HG02981 (cell line): Measurements from ENCODE around the gene AFF1.
A peak's percentile ranks its signal among the peaks of the same experiment; 100 is the strongest.

Experiments
- ATAC-seq: cut with Tn5 transposase; IDR thresholded peaks from one replicate; pipeline ENCODE4 v1.9.1; 2021; ENCODE audit warnings: mild to moderate bottlenecking, moderate library complexity; ENCODE audit not compliant: unreplicated experiment

Gene AFF1

GRCh38 chr4:86947501-86948120 is 12.8 kb downstream of the AFF1 start:
- ATAC-seq = no peak

GRCh38 chr4:86948276-86948675 is 13.5 kb downstream of the AFF1 start:
- ATAC-seq = no peak

DNA sequence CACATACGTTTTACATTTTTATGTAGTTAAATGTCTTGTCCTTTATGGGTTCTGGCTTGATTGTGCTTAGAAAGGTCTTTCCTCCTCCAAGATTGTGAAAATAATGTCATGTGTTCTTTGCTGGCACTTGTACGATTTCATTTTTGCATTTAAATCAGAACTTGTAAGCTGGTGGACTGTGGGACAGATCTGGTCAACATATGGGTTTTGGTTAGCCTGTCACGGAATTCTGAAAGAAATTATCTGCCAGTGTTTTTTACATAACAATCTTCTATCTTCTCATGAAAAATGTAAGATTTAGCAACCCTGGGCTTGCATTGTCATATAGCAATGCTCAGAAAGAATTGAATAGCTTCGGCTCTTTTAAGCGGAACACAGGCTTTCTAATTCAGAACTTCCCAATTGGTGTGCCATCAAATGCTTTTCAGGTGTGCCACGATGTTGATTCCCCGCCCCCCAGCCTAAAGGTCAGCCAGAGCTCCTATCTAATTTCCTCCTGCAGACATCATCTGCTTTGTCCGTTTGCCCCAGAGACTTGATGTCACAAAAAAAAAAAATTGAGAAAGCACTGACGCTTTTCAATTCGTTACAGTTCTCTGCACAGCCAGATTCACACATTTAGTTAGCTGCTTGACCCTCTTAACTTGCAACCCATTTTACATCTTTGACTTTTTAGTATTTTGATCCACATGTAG is 16.2 kb downstream of the AFF1 start:
- no peak for ATAC-seq

DNA sequence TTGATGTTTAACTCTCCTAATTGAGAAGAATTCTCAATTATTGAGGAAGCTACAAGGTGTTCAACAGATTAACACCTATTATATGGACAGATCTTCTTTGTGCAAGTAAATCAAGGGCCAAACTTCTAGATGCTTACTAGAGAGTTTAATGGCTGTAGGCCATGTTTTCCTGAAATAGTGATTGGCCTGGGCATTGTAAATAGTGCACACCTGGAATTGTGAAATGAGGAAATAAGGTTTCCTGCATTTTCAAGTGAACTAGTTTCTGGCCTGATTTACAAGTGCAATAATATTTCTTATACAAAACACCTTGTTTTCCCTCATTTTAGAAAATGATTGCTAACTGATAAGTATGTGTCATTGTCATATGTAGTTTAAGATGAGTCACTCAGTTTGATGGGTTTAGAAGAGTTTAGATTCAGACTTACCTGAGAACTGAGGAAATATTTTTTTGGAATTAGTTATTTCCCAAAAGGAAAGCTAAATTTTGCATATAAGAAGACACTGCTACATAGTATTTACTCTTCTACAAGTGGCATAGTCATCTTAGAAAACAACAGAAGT is 21.2 kb downstream of the AFF1 start:
- no peak for ATAC-seq

DNA sequence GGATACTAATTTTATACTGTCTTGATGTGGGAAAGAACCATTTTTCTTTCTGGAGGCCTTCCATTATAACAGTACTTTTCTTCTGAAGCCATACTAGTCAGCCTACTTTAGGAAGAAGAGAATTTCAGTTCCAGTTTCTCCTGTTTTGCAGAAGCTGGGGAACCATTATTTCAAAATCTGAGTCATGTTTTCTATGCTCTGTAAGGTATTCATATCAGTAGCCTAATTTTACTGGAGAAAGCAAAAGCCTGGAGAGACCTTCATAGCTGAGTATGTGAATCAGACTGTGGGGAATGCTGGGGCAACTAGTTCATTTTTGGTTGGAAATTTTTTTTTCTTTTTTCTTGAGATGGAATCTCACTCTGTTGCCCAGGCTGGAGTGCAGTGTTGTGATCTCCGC is 22.4 kb downstream of the AFF1 start:
- no peak for ATAC-seq

DNA sequence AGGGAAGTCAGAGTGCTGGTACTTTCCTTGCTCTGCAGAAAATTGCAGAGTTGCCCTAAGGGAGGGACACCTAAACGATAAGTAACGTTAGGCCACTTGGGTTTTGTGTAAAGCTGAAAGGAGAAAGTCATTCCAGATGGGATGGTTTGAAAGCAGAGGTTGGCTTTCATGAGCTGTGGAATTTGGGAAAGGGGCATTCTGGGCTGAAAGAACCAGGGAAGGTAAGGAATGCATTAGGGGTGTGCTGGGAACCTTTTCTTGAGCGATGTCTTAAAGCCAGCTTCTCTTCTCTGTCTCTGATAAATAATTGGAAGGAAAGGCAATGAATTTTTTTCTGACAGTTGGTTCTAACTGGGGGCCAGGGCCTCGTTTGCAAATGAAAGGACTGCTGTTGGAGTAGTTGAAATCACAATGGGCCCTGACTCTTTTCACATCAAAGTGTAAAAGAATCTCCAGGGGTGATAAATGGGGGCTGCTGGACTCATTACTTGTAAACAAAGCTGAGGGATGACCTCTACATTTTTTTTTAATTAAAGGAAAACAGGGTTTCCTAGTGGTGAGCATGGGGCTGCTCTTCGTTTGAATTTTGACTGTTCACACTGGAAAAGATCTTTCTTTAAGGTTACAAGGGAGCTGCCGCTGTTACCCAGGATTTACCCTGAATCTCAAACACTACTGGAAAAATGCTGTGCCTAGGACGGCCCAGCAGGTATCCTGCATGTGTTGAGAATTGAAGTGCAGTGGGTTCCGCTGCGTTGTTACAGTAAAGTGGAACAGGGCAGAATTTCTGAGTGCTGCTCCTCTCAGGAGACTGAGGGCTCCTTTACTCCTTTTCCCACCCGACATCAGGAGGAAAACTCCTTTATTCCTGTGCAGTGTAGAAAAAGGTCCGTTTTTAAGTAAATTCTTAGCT is 25.0 kb downstream of the AFF1 start:
- no peak for ATAC-seq

DNA sequence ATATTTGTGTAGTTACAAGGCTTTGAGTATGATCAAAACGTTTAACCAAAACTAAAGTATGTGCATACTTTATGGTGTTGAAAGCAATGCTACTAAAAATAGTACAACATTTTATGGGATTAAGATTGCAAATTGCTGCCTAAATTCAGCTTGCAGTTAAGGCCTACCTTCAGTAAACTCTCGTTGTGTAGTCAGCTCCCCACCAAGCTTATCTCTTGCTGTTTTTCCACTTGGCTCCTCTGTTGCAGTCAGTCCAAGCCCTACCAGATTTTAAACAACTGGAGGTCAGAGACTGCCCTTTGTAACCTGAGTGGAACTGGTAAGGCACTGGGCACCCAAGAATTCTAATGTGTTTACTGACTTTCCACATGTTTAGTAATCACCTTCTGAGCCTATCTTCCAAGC is 25.7 kb downstream of the AFF1 start:
- no peak for ATAC-seq

DNA sequence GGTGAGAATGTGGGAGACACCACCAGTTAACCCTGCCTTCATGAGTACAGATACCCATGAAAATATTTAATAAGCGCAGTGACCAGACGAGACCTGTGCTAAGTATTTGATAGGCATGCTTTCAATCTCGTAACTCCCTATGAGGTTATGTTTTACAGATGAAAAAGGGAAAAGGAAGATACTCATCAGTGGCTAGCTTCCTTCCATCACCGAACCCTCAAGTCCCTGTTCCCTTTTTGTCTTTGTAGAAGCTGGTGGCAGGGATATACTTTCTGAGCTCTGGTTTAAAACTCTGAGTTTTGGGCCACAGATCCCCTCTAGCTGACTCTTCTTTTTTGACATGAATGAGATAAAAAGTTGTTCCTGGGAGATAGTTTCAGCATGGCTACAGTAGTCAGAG is 26.3 kb downstream of the AFF1 start:
- no peak for ATAC-seq

DNA sequence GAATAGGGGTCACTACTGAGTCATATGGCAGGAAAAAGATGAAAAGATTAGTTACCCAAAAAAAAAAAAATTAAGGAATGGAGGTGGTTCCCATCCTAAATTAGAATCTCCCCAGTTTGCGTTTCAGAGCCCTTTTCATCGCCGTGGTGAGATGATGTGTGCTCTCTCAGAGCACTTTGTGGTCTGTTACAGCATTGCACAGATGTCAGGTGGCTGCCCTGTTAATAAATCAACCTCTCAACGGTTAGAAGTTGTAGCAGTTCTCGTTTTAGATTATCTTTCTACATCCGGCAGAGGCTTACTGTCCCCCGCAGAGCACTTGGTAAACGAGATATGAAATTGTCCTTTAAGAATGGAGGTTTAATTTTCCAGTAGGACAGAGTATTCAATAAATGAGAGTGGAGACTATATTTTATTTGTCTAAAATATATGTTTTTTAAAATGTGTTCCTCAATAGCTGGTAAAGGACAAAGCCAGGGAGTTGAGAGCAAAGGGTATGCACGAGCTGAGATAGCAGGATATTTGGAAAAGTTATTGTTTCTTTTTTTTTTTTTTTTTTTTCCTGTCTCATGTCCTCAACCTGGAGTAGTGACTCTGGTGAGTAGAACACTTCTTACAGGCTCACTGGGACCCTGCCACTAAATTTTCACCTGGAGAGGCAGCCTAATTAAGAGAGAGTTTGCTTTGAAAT is 26.9 kb downstream of the AFF1 start:
- peak; percentile 89 for ATAC-seq

DNA sequence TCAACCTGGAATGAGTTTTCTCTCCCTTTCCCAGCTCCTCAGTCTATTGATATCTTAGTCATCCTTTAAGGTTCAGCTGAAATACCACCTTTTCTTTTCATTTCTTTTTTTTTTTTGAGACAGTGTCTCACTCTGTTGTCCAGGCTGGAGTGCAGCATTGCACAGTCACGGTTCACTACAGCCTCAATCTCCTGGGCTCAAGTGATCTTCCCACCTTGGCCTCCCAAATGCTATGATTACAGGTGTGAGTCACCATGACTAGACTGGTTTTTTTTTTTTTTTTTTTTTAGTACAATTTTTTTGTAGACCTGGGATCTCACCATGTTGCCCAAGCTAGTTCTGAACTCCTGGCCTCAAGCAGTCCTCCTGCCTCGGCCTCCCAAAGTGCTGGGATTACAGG is 28.9 kb downstream of the AFF1 start:
- ATAC-seq = no peak

DNA sequence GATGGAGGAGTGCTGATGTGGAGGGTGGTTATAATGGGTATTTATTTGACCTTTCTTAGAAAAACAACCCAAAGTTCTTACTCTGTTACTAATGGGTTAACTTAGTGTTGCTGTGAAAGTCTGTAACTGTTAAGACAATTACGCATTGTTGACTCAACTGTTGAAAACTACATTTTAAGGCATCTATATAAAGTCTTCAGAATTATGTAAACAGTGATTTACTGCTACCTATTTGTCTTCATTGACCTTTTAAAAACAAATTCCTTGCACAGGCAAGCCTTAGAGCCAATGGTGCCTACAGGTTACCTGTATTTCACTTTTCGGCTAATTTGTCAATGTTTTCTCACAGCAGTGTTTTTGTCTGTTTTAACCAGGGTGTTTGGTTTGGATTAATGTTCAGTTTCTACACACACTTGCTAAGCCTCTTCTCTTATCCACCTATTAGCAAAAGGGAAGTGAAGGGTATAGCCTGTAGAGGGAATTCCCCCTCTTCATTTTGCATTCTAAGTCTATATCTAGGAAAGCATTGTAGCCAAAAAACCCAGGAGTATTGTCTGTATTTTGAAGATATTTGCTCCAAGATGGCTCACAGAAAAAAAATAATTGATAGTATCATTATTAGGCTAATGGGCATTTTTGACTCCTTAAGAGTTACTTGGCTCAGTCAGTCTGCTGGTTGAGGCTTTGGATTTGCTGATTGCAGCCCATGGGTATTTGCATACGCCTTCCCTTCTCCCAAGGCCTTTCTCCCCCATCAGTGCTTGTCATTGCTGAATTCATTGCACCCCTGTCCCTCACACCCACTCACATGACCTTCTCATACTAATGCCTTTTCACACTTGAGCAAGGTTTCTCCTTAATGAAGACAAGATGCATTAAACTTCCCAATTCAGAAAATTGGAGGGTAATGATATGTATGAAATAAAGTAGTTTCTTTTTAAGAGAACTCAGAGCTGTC is 30.5 kb downstream of the AFF1 start:
- ATAC-seq = peak; percentile 36

GRCh38 chr4:86967073-86967472 is 32.3 kb downstream of the AFF1 start:
- no peak for ATAC-seq

DNA sequence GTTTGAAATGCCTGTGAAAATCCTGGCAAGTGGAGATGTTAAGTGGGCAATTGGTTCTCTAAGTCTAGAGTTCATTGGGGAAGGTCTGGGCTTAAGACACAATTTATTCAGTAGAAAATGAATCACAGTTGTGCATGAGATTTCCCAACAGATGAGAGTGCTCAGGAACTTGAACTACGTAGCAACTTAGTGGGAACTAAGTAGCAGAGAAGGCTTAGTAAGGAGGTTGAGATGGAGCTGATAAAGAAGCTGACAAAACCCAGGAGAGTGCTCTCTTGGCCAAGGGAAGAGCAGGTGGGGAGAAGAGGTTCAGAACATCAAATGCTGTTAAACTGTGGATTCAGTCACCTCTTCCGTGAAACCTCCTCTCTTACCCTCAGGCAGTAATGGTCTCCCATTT is 33.0 kb downstream of the AFF1 start:
- no peak for ATAC-seq

GRCh38 chr4:86968547-86968946 is 33.7 kb downstream of the AFF1 start:
- no peak for ATAC-seq

- no peak for ATAC-seq
These were observed 35.9 kb downstream of the AFF1 start for GRCh38 chr4:86970447-86971354.

- no peak for ATAC-seq
These were observed 36.5 kb downstream of the AFF1 start for GRCh38 chr4:86971355-86971683.

DNA sequence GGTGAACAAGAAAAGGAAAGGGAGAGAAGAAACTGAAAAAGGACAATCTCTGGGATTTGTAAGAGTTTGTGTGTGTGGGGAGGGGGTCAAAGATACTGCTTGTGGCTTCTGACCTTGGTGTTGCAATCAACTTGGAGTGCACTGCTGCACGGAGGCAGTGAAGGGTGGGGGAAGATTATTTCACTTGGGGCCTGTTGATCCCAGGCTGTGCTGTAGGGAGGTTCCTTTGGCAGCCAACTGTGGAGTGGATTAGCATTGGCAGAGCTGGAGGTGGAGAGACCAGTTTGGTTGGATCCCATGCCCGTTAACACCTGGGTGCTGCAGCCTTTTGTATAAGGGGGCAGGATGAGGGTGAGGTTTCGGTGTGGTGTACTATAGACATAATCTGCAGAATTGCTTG is 38.2 kb downstream of the AFF1 start:
- no peak for ATAC-seq

- ATAC-seq = no peak
These were observed 38.9 kb downstream of the AFF1 start for GRCh38 chr4:86973668-86974067.

- no peak for ATAC-seq
These were observed 39.8 kb downstream of the AFF1 start for GRCh38 chr4:86974551-86974994.
